Breast epithelium (tissue), 3 donors: ENCODE results near the gene ATM.

Source experiments
- CTCF ChIP-seq, 3 donors: fragments of 450-650 bp; IDR thresholded peaks; one replicate each; pipeline ENCODE4 v1.5.1; 2016 to 2017; ENCODE audit warnings: antibody characterized with exemption in 3 of 3, mild to moderate bottlenecking in 3 of 3, moderate library complexity in 3 of 3
- POLR2AphosphoS5 ChIP-seq, 3 donors: sonication (generic); formaldehyde crosslinking; IDR thresholded peaks; one replicate each; pipeline ENCODE4 v1.6.1; 2017; ENCODE audit warnings: antibody characterized with exemption in 3 of 3

GRCh38 chr11:108346451-108346850 lies 123.6 kb downstream of the ATM start:
- no peak for TF ChIP-seq CTCF (IDR thresholded peaks at IDR 0.05)
- TF ChIP-seq POLR2AphosphoS5 (IDR thresholded peaks at IDR 0.05): no peak
